GM19467 (cell line): ENCODE data around the gene PRKG1.
"Not testable (repeated sequence)": the region's sequence is repeated elsewhere in the genome, so short reads cannot be mapped to it uniquely, and the experiment has no call there.

Source experiments
- ATAC-seq: cut with Tn5 transposase; IDR thresholded peaks from one replicate; pipeline ENCODE4 v1.9.1; 2021; ENCODE audit warnings: mild to moderate bottlenecking, moderate library complexity; ENCODE audit not compliant: unreplicated experiment

PRKG1 gene

DNA sequence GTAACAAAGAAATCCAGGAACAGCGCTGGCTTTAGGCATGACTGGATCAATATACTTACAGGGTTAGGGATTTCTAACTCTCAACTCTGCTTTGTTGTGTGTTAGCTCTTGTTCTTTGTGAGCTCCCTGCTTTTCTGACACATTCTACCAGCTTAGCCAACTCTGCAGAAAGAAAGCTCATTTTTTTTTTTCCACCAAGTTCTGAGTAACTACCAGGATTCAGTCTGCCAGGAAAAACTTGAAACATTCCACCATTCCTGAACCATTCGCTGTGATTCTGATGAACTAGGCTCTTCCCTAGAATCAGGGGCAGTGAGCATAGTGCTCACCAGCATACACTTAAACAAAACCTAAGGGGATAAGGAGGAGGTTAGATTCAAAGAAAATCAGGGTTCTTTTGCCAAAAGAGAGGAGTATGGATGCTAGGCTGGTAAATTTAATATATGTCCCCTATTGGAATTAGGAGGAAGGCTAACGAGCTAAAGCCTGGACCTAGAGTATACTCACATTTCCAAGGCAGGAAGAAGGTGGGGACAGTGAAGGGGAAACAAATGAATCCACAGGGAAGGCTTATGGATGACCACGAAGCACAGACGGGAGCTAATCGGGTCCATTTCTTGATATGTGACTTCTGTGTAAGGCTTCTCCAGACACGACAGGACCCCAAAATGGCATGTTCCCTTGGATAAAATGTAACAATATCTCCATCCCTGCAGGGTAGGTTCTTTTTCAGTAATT lies 183.4 kb downstream of the PRKG1 start:
- no peak for ATAC-seq

DNA sequence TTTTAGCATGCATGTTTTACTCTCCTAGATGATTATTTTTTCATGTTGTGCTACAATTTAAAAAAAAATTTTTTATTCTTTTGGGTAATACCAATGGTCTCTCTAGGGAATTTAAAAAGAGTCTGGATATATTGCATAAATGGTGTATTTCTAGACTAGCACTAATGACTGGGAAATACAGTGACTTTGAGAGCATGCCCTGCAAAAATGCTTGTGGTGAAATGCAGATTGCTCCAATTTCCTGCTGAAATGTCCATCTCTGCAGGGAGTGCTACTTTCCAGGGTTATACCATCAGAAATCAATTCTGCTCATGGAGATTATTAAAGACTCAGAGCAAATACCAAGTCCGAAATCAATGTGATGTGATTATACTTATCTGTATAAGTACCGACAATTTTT lies 186.1 kb downstream of the PRKG1 start:
- ATAC-seq: no peak

DNA sequence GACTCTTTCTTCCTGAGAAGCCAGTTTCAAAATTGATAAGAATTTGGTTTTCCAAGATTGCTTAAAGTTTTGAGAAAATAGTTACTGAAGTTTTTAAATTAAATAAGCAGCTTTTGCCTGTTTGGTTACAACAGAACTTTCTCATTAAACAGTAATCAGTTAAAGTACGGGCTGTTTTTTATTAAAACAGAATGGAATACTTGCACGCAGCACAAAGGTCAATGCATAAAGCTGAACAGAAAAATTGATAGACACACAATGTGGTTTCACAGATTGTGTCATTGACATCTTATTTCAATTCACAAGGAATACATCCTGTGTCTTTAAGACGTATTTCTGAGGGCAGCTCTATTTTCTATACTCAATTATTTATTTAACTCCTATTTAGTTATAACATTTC lies 192.2 kb downstream of the PRKG1 start:
- no peak for ATAC-seq

DNA sequence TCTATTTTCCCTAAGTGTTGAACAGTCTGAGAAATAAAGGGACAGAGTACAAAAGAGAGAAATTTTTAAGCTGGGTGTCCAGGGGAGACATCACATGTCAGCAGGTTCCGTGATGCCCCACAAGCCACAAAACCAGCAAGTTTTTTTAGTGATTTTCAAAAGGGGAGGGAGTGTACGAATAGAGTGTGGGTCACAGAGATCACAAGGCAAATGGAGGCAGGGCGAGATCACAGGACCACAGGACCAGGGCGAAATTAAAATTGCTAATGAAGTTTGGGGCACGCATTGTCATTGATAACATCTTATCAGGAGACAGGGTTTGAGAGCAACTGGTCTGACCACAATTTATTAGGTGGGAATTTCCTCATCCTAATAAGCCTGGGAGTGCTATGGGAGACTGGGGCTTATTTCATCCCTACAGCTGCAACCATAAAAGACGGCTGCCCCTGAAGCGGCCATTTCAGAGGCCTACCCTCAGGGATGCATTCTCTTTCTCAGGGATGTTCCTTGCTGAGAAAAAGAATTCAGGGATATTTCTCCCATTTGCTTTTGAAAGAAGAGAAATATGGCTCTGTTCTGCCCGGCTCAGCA lies 193.8 kb downstream of the PRKG1 start:
- not testable (repeated sequence) for ATAC-seq

DNA sequence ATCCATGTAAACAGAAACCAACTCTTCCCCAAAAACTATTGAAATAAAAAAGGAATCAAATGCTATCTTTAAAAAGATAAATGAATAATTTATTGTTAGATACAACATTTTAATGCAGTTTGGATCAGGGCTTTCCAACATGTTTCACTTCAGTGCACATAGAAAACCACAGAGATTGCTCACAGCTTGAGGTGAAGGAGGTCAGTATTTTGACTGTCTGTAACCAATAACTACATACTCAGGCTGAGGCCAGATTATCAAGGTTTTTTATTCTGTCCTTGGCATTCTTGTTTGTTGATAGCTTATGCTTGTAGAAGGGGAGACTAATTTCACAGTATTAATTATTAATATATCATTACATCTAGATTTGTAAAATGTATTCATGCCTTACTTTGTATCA lies 195.5 kb downstream of the PRKG1 start:
- ATAC-seq: no peak

DNA sequence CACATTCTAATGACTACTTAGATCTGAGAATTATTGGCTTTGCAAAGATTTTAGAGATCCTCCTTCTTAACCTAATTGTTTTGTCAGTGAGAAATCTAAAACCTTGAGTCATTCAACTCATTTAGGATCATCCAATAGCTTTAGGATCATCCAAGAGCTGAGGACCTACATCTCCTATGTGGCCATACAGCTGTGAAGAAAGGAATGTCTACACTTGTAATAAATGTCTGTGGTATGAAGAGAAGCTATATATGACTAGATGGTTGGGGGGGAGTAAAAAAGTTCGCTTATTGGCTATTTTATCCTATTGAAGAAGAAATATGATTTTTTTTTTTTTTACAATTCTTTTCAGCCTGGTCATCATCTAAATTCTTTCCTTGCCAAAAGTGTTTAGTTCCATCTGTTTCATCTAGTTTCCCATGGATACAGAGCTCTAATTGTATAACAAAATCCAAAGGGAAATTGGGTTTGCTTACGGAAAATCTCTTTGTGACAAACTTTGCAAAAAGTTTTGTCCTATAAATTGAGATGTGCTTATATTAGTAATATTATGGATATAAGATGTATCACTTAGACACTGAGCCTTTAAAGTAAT lies 196.7 kb downstream of the PRKG1 start:
- ATAC-seq: no peak

DNA sequence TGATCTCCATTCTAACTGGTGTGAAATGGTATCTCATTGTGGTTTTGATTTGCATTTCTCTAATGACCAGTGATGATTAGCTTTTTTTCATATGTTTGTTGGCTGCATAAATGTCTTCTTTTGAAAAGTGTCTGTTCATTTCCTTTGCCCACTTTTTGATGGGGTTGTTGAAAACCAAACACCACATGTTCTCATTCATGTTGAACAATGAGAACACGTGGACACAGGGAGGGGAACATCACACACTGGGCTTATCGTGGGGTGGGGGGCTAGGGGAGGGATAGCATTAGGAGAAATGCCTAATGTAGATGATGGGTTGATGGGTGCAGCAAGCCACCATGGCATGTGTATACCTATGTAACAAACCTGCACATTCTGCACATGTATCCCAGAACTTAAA lies 197.8 kb downstream of the PRKG1 start:
- ATAC-seq: not testable (repeated sequence)

DNA sequence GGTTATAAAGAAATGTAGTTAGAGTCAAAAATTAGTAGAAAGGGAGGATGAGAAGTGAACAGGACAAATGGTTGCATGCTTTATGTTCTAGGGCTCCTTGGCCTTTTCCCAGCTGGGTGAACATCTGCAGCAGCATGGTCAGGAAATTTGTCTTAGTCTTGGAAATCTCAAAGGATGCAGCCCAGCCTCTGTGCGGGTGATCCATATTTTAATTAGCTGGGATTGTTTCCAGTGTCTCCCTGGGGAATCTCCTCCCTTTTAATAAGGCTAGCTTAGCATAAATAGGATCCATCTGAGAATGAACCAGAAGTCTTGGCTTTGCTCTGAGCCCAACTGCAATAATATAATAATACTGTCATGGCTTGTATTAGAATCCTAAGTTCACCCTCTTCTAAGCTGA lies 198.3 kb downstream of the PRKG1 start:
- ATAC-seq: no peak

DNA sequence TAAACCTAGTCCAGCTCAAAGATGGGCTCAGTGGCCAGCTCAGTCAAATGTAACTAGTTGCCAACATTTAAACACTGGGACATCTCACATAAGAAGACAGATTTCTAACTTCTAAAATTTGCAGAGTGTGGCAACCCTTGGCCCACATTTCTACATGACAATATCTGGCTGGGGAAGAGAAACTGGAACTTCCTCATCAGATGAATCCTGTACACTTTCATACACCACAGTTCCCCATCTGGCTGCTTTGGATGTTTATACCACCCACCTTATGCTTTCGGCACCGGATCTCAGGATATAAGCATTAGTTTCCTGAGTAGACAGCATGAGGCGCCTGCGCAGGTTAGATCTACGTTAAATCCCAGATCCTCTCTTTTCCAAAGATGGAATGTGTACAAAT lies 199.3 kb downstream of the PRKG1 start:
- ATAC-seq: no peak

DNA sequence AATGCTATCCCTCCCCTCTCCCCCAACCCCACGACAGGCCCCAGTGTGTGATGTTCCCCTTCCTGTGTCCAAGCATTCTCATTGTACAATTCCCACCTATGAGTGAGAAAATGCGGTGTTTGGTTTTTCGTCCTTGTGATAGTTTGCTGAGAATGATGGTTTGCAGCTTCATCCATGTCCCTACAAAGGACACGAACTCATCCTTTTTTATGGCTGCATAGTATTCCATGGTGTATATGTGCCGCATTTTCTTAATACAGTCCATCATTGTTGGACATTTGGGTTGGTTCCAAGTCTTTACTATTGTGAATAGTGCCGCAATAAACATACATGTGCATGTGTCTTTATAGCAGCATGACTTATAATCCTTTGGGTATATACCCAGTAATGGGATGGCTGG lies 201.8 kb downstream of the PRKG1 start:
- ATAC-seq: not testable (repeated sequence)

DNA sequence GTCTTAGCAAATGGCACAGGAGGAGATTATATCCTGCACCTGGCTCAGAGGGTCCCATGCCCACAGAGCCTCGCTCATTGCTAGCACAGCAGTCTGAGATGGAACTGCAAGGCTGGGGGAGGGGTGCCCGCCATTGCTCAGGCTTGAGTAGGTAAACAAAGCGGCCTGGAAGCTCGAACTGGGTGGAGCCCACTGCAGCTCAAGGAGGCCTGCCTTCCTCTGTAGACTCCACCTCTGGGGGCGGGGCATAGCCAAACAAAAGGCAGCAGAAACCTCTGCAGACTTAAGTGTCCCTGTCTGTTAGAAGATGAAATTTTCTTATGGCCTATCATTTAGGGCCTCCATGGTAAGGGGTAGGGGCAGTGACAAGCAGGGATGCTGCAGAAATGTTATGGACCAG lies 207.1 kb downstream of the PRKG1 start:
- not testable (repeated sequence) for ATAC-seq

DNA sequence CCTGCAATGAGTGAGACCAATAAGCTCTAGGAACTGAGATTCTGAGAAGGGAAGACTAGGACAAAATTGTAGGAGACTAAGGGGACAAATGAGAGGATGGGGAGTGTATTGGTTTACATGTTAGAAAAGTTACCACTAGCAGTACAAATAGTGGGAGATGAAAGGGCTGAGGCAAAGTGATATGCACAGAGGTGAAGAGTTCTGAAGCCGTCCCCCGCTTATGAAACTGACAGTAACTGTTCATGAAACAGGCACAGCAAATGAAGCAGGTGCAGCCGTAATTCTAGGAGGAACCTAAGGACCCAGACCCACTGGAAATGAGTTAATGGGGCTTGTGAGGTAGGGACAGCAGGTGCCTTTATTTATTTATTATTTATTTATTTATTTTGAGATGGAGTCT lies 211.3 kb downstream of the PRKG1 start:
- ATAC-seq: no peak

DNA sequence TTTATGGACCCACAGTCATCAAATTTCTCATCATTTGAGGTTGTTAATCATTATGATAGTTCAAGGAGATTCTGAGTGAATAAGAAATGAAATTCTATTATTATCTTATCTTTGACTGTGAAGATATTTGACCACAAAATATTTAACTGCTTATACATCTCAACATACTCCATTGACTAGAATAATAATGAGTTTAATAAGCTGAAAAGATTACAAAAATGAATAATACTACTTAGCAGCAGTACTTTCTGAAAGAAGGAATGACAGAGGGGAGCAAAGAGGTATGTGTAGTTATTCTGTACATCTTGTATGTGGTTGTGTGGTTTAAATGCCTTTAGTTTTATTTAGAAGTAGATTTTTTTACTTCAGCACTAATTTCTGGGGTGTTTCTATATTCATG lies 214.2 kb downstream of the PRKG1 start:
- no peak for ATAC-seq

DNA sequence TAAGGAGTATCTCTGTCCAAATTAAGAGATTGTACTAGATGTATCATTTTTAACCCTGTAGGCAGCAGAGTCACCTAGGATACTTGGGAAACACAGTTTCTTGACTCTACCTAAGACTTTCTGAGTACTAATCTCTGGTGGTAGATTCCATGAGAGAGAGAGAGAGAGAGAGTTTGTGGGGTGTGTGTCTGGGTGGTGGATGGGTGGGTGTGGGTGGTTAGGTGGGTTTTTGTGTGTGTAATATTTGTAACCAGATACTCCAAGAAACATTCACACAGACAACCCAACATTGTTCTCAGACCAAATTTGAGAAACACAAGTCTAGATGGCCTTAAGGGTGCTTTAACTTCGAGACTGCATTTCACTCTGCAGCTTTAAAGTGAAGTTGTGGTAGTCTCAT lies 215.2 kb downstream of the PRKG1 start:
- no peak for ATAC-seq

DNA sequence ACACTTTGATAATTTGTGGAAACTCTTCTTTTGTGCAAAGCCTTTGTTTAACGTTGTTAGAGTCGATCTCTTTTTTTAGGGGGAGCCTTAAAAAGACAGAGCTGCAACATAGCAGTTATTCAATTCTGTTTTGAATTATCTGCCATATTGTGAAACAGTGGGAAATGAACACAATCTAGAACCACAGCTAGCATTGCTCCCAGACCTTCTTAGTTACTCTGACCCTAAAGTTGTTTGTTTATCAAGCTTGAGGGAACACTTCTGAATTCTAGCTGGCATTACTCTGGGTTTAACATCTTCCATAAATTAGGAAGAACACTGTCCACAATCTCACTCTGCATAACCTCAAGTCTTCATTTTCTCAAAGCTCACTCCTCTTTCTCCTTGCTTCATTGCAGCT lies 217.7 kb downstream of the PRKG1 start:
- ATAC-seq: no peak

DNA sequence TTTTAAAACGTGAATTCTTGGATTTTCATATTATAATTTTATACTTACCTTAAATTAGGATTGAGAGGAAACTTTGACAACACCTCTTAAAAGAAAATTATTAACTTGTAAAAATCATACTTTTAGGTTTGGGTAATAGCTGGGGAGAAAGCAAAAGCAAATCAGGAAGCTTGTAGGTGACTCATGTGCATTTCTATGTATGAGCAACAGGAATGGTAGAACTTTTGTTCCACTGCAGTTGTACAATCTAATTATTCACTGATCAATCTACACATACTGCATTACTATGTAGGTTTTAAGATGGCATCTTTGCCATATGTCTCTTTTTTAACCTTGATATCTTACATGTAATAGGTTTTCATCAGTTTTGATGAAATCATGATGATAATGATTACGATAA lies 223.2 kb downstream of the PRKG1 start:
- no peak for ATAC-seq

DNA sequence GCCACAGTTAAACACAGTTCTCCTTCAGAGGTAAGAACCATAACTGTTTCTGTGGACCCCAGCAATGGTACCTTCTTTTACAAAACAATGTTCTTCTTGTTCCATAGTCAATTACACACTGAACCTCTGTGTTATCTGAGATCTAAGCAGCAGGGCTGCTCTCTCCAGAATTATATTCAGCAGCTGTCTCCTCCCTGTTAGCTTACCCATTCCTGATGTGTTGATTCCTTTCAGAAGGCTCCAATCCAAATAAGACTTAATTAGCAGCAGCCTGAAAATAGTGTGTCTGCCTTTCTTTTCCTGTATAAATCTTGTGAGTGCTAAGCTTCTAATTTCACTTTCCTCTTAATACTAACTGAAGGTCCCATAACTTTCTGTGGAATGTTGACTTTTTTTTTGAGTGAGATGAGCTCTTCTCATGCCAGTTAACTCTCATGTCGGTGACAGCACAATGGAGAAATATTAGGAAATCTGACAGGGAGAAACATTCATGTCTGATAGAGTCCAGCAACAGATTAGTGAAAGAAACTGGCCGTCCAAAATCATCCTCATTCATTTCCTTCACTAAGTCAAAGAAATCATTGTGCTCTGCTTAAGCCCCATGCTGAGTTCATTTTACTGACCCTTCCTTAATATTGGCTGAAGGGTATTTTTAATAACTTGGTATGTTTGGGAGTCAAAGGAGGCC lies 226.5 kb downstream of the PRKG1 start:
- ATAC-seq: no peak

DNA sequence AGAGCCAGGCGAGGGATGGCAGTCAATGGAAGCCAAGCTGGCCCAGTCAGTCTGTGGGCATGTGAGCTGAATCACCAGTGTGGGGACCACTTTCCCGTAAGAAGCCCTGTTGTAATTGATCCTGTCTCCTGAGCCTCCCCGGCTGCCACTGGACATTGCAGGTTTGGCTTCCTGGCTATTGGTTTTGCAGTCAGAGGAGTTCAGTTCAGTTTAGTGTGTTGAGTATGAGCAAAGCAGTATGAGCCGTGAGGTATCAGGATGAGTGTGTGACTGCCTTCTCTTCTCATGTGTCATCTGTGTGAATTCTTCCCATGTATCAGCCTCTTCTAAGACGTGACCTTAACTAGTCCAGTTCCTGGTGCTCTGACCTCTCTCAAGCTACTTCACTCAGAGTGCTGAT lies 227.4 kb downstream of the PRKG1 start:
- ATAC-seq: no peak

DNA sequence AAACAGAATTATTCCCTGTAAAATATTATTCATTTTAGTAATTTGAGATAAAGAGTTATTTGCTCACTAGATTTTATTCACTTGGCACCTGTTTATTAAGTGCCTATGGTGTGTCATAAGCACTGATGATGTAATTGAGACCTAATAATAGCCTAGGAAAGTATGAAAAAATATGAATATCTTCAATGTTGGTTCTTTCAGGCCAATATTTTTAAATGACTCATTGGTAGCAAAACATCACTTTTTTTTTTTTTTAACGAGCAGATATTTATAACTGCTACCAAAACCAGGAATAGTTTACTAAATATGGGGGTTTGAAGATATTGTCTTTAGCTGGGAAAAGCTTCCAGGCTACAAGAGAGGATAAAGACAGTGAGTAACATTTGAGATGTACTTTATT lies 228.0 kb downstream of the PRKG1 start:
- no peak for ATAC-seq

DNA sequence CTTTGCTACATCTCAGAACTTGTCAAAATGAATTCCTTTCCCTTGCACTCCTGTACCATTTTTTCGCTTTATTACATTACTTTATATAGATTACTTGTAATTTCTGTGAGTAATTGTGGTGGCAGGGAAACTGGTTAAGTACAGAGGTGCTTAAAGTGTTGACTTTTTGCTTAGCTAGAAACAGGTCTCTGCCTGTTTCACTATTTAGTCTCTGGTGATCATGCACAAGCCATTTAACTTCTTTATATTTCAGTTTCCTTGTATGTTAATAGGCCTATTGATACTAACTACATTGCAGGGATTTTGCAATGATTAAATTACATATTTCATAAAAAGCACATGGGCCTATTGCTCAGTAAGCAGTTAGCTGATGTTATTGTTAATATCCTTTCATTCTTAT lies 233.8 kb downstream of the PRKG1 start:
- ATAC-seq: no peak

DNA sequence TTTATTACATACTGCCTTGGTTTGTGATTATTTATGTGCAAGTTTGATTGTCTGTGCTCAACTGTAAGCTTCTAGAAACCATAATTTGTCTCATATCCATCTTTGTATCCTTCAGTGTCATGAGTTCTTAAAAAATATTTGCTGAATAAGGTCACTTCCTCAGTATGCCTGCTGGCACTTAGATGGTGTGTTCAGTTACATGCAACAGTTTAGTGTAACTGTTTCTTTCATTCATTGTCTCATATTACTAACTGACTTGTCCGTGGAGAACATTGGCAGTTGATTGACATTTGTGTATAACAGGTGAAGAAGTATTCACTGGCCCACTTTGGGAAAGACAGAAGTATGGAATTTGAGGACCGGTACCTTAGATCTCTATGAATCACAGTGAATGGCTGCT lies 236.9 kb downstream of the PRKG1 start:
- no peak for ATAC-seq

DNA sequence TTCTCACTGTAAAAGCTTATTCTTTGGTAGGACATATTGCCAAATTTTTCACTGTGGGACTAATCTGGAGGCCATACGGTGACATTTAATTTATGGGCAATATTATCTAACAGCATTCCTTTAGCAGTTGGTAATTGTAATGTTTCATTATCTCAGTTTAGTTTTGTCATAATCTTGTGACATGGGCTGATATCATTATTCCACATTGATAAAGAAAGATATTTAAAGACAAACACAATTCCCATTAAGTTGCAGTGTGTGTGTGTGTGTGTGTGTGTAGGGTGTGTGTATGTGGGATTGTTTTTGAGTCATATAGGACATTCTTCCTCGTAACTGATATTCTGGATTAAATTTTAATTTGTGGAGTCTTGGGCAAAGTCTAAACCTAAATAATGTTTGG lies 238.5 kb downstream of the PRKG1 start:
- ATAC-seq: no peak
